ENCODE measurements around the gene NUP188.

DNA sequence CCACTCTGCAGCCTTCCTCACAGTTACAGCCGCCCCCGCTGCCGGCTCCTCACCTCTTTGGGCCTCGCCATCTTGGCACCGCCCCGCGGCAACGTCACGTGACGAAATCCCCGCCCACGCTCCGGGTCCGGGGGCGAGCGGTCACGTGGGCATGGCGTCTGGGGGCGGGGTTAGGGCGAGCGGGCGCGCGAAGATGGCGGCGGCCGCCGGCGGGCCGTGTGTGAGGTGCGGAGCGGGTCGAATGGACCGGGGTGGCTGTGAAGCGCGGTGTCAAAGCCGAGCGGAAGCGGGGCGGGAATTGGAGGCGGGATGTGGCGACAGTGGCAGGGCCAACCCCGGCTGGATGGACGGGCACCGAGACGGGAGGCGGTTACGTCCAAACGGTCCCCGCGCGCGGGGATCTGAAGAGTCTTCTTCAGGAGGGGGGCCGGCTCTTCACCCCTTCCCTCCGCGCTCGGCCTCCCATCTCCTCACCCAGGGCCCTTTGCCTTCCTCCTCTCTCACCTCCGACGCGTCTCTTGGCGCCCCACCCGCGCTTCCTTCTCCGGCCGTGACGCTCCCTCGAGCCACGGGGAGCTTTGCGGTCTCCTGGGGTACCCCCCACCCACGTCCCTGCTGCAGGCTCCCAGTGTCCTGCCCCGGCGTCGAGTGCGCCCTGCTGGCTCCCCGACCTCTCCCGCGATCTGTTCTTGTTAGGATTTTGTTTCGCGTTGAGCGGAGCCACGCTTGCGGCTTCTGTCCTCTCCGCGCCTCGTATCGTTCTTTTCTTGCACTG, at the start of gene NUP188, which contains the start of gene DOLK:
- TF ChIP-seq, protein P1, sequence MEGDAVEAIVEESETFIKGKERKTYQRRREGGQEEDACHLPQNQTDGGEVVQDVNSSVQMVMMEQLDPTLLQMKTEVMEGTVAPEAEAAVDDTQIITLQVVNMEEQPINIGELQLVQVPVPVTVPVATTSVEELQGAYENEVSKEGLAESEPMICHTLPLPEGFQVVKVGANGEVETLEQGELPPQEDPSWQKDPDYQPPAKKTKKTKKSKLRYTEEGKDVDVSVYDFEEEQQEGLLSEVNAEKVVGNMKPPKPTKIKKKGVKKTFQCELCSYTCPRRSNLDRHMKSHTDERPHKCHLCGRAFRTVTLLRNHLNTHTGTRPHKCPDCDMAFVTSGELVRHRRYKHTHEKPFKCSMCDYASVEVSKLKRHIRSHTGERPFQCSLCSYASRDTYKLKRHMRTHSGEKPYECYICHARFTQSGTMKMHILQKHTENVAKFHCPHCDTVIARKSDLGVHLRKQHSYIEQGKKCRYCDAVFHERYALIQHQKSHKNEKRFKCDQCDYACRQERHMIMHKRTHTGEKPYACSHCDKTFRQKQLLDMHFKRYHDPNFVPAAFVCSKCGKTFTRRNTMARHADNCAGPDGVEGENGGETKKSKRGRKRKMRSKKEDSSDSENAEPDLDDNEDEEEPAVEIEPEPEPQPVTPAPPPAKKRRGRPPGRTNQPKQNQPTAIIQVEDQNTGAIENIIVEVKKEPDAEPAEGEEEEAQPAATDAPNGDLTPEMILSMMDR (IDR thresholded peaks at IDR 0.05; ENCODE audit: poor library complexity) = no peak
- TF ChIP-seq EZH2phosphoT487 (IDR thresholded peaks at IDR 0.05; ENCODE audit: low read depth, severe bottlenecking, unreplicated experiment) (no peak), EZH2 (IDR thresholded peaks at IDR 0.05; ENCODE audit: borderline replicate concordance) (no peak)

All from hepatocyte (in vitro differentiated cells).